Ramos (cell line): ENCODE measurements around the gene TLNRD1.

Experiments
- in situ Hi-C: fragments of 300-500 bp; cut with MboI; formaldehyde crosslinking; loops from one replicate; pipeline ENCODE4 v1.14.3; 2022; ENCODE audit warnings: low sequenced_read_pairs; ENCODE audit not compliant: unreplicated experiment

The TLNRD1 gene

GRCh38 chr15:80999623-81000036, 1.1 kb upstream of the TLNRD1 start:
- in situ Hi-C loops = loop anchor here (25.0 kb wide), 1 partner anchor 863 kb away; no protein-coding TSS in a partner anchor

- in situ Hi-C loops = no loop called here
Observed at GRCh38 chr15:81000144-81000623, 539 bp upstream of the TLNRD1 start.

GRCh38 chr15:81001152-81002008, 657 bp downstream of the TLNRD1 start:
- in situ Hi-C loops = no loop called here

- in situ Hi-C loops = no loop called here
Observed at GRCh38 chr15:81002009-81002330, 1.2 kb downstream of the TLNRD1 start.

GRCh38 chr15:81002331-81003096, 1.8 kb downstream of the TLNRD1 start:
- in situ Hi-C loops = no loop called here

GRCh38 chr15:81003097-81003350, 2.3 kb downstream of the TLNRD1 start:
- in situ Hi-C loops = no loop called here

GRCh38 chr15:81006124-81006523, 5.4 kb downstream of the TLNRD1 start:
- in situ Hi-C loops = no loop called here

- in situ Hi-C loops = no loop called here
Observed at GRCh38 chr15:81007428-81008064, 6.8 kb downstream of the TLNRD1 start.

GRCh38 chr15:81008312-81008711, 7.6 kb downstream of the TLNRD1 start:
- in situ Hi-C loops = no loop called here

- in situ Hi-C loops = no loop called here
Observed at GRCh38 chr15:81010086-81010485, 9.4 kb downstream of the TLNRD1 start.

GRCh38 chr15:81011593-81011992, 10.9 kb downstream of the TLNRD1 start:
- in situ Hi-C loops = no loop called here

- in situ Hi-C loops = no loop called here
Observed at GRCh38 chr15:81012588-81012987, 11.9 kb downstream of the TLNRD1 start.

GRCh38 chr15:81013396-81013929, 12.7 kb downstream of the TLNRD1 start:
- in situ Hi-C loops = no loop called here

GRCh38 chr15:81014446-81015093, 13.8 kb downstream of the TLNRD1 start:
- in situ Hi-C loops = no loop called here

- in situ Hi-C loops = no loop called here
Observed at GRCh38 chr15:81015621-81016488, 15.1 kb downstream of the TLNRD1 start.

- in situ Hi-C loops = no loop called here
Observed at GRCh38 chr15:81016489-81017068, 15.9 kb downstream of the TLNRD1 start.

- in situ Hi-C loops = no loop called here
Observed at GRCh38 chr15:81018197-81018596, 17.5 kb downstream of the TLNRD1 start.

- in situ Hi-C loops = no loop called here
Observed at GRCh38 chr15:81021321-81021720, 20.6 kb downstream of the TLNRD1 start.
